Adipose tissue (tissue), 3 donors: ENCODE results near the gene PARS2. TPM values are rescaled to one million over a fixed set of nuclear protein-coding genes. Genes with fewer than 3 reads are reported as not detected.

Experiments used
- H3K27ac ChIP-seq: one replicate; pipeline ENCODE4 v1.5.1; 2013; ENCODE audit warnings: low read depth, low read length
- WGBS, 3 donors: extraction: QIAGEN DNeasy Blood & Tissue Kit; methylation state at CpG; one replicate each; pipeline ENCODE4 v1.1.7; 2013; 5-methylcytosine and 5-hydroxymethylcytosine counted together
- polyA plus RNA-seq, 3 donors: library from polyadenylated mRNA; stranded (reverse); fragments of 200-250 nt; gene quantifications; one replicate each; pipeline ENCODE4 v1.2.3, GENCODE V29; 2013
- donor health status: healthy with polysubstance abuse.
- donor health status: Bipolar disorder and iron deficiency.
- donor health status: healthy.

Gene PARS2
- polyA plus RNA-seq, 3 donors, result 0.11 to 2.0 (median 1.7) TPM

GRCh38 chr1:54710434-54710833 lies 53.9 kb downstream of the PARS2 start:
- no peak overlapping the region for H3K27ac ChIP-seq
- 71 to 84% (median 74%) methylated on average over 3 of the region's 3 CpGs for WGBS, 3 donors

GRCh38 chr1:54709547-54710292 lies 54.6 kb downstream of the PARS2 start:
- 56 to 82% (median 78%) methylated on average over 8 of the region's 8 CpGs for WGBS, 3 donors
- H3K27ac ChIP-seq, result no peak overlapping the region

GRCh38 chr1:54708385-54708784 lies 55.9 kb downstream of the PARS2 start:
- no peak overlapping the region for H3K27ac ChIP-seq

Other genes with a start within 250 kb of the PARS2 start
- gene ACOT11, start 216.3 kb downstream of the PARS2 start, polyA plus RNA-seq, result 1 to 10 TPM; 1.1 to 2.4 (median 1.5) TPM
- under 1 TPM; 0.22 to 0.85 (median 0.46) TPM for gene FAM151A, start 141.0 kb downstream of the PARS2 start, polyA plus RNA-seq
- gene MROH7, start 122.7 kb downstream of the PARS2 start, polyA plus RNA-seq, result under 1 TPM; 0.22 to 0.33 (median 0.28) TPM
- 10 to 100 TPM in 2 of 3 donors, 1 to 10 TPM in 1; 8.1 to 13.5 (median 13.1) TPM for gene TTC4, start 48.7 kb downstream of the PARS2 start, polyA plus RNA-seq
- gene TTC22, start 36.8 kb upstream of the PARS2 start, polyA plus RNA-seq, result 1 to 10 TPM in 2 of 3 donors, not detected in 1; 1.2 to 6.3 TPM
- gene DHCR24, start 122.7 kb upstream of the PARS2 start, polyA plus RNA-seq, result 100 to 1,000 TPM in 1 of 3 donors, 10 to 100 TPM in 2; 28.5 to 131 (median 36.3) TPM
- gene TMEM61, start 216.1 kb upstream of the PARS2 start, polyA plus RNA-seq, result 1 to 10 TPM in 1 of 3 donors, under 1 TPM in 2; 0.45 to 3.1 (median 0.70) TPM
- gene BSND, start 234.4 kb upstream of the PARS2 start, polyA plus RNA-seq, result under 1 TPM in 1 of 3 donors, not detected in 2; 0.02 TPM